Left renal cortex interstitium (tissue), 4 donors: ENCODE data around the gene AFF4. TPM values are rescaled to one million over a fixed set of nuclear protein-coding genes. Genes with fewer than 3 reads are reported as not detected.
"Not testable (repeated sequence)": the region's sequence is repeated elsewhere in the genome, so short reads cannot be mapped to it uniquely, and the experiment has no call there.

ENCODE experiments used
- DNase-seq, 4 donors: peaks; one replicate each; pipeline ENCODE4 v3.0.0-alpha.2; 2013; ENCODE audit warnings: low read depth in 4 of 4, low spot score in 2 of 4, missing footprints in 1 of 4
- polyA plus RNA-seq, 4 donors: library from polyadenylated mRNA; unstranded; fragments of 120-200 nt; gene quantifications; one replicate each; pipeline ENCODE4 v1.2.1, GENCODE V29; 2013; ENCODE audit not compliant: insufficient read length in 4 of 4

AFF4 gene
- polyA plus RNA-seq, 4 donors, result 51.4 to 72.8 (median 59.6) TPM

DNA sequence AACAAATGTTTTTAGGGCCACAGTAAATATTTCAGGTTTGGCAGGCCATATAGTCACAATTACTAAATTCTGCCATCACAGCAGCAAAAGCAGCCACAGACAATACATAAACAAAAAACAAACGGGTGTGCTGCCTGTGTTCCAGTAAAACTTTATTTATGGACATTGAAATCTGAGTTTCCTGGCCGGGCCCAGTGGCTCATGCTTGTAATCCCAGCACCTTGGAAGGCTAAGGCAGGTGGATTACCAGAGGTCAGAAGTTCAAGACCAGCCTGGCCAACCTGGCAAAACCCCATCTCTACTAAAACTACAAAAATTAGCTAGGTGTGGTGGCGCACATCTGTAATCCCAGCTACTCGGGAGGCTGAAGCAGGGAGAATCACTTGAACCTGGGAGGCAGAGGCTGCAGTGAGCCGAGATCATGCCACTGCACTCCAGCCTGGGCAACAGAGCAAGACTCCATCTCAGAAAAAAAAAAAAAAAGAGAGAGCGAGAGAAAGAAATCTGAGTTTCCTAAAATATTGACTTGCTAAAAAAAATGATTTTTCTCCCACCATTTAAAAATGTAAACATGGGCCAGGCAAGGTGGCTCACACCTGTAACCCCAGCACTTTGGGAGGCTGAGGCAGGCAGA lies 7.2 kb downstream of the AFF4 start:
- not testable (repeated sequence) for DNase-seq

DNA sequence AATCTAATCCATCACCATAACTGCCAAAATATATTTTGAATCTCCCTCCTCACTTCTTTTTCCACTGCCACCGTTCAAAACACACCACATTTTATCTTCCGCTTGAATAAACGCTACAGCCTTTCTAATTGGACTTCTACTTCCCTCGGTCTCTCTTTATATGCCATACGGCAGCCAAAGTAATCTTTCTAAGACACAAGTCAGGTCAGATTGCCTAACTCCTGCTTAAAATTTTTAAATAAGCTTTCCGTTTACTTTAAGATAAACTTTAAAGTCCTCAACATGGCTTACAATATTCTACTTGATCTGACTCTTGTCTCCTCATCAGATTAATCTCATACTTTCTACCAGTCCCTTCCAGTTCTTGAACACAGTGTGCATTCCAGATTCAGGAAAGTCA lies 9.7 kb downstream of the AFF4 start:
- DNase-seq, result no peak

GRCh38 chr5:132952829-132953228 lies 10.6 kb downstream of the AFF4 start:
- no peak for DNase-seq

DNA sequence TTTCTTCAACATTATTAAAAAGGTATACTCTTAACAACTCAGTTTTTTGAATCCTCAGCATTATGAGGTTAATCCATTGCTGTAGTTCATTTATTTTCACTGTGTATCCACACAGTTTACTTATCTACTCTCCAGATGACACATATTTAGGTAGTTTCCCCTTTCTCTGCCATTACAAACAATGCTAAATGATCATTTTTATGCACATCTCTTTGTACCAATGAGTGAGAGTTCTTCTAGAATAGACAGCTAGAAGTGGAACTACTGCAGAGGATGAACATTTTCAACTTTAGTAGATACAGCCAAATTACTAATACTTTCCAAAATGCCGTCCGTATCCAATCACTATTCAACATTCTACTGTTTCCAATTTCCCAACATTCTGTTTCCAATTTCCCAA lies 11.5 kb downstream of the AFF4 start:
- no peak for DNase-seq

DNA sequence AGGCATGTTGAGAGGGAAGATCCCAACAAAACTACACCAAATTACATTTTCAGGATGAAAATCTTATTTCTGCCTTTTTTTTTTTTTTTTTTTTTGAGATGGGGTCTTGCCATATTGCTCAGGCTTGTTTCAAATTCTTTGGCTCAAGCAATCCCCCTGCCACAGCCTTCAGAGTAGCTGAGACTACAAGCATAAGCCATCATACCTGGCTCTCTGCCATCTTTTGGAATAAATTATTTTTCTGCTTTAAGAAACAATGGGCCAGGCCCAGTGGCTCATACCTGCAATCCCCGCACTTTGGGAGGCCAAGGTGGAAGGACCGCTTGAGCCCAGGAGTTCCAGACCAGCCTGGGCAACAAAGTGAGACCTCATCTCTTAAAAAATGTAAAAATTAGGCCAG lies 14.3 kb downstream of the AFF4 start:
- DNase-seq, result no peak

DNA sequence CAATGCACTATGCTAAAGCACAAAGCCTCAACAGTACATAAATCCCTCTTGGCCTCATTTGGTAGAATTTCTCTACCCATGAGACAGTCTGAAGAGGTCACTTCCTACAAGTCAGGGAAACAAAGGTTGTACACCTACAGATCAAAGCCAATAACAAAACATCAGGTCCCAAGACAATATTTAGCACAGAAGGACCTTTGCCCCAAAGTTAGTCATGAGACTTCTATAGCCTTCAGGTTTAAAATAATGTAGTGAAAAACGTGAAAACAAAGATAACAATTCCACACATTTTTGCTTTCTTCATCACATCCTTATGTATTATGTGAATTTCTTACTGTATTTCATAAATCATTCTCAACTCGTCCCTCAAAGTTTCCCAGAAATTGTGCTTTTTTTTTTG lies 15.8 kb downstream of the AFF4 start:
- no peak for DNase-seq

DNA sequence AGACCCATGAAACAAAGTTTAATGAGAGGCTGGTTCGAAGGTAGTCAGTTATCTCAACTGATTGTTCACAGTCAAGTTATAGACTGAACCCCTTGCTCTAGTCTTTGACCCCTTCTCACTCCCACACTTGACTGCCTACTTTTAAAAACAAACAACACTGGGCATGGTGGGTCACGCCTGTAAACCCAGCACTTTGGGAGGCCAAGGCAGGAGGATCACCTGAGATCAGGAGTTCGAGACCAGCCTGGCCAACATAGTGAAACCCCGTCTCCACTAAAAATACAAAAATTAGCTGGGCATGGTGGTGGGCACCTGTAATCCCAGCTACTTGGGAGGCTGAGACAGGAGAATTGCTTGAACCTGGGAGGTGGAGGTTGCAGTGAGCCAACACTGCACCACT lies 18.1 kb downstream of the AFF4 start:
- DNase-seq, result not testable (repeated sequence)

GRCh38 chr5:132943362-132944022 lies 19.9 kb downstream of the AFF4 start:
- DNase-seq, result no peak

DNA sequence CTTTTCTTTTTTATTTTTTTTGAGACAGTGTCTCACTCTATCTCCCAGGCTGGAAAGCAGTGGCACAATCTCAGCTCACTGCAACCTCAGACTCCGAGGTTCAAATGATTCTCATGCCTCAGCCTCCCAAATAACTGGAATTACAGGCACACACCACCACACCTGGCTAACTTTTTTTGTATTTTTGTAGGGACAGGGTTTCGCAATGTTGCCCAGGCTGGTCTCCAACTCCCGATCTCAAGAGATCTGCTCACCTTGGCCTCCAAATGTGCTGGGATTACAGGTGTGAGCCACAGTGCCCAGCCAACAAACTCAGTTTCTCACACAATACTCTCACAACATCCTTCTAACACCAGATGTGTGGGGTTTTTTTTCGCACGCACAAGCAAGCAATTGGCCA lies 22.1 kb downstream of the AFF4 start:
- DNase-seq, result no peak

GRCh38 chr5:132928062-132928407 lies 35.4 kb downstream of the AFF4 start:
- DNase-seq, result no peak

- no peak for DNase-seq
These were observed 35.9 kb downstream of the AFF4 start for GRCh38 chr5:132927355-132928061.

GRCh38 chr5:132926437-132926836 lies 37.0 kb downstream of the AFF4 start:
- no peak for DNase-seq

DNA sequence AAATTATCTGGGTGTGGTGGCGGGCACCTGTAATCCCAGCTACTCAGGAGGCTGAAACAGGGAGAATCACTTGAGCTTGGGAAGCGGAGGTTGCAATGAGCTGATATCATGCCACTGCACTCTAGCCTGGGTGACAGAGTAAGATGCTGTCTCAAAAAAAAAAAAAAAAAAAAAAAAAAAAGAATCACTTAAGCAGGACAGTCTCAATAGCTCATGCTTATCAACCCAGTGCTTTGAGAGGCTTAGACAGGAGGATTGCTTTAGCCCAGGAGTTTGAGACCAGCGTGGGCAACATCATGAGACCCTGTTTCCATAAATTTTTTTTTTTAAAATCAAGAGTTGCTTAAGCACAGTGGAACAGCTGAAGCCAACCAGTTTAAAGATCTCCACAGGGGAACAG lies 47.3 kb downstream of the AFF4 start:
- DNase-seq, result no peak

DNA sequence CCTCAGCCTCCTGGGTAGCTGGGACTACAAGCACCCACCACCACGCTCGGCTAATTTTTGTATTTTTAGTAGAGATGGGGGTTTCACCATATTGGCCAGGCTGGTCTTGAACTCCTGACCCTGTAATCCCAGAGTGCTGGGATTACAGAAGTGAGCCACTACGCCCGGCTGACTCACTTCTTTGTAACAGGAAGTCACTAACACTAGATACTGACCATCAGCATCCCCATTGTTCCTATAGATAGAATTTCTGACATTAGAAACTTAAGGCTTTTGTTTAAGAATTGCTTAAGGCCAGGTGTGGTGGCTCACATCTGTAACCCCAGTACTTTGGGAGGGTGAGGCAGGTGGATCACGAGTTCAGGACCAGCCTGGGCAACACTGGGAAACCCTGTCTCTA lies 47.8 kb downstream of the AFF4 start:
- DNase-seq, result no peak

- no peak for DNase-seq
These were observed 53.7 kb downstream of the AFF4 start for GRCh38 chr5:132909702-132910101.

- DNase-seq, result no peak
These were observed 56.3 kb downstream of the AFF4 start for GRCh38 chr5:132907161-132907560.

DNA sequence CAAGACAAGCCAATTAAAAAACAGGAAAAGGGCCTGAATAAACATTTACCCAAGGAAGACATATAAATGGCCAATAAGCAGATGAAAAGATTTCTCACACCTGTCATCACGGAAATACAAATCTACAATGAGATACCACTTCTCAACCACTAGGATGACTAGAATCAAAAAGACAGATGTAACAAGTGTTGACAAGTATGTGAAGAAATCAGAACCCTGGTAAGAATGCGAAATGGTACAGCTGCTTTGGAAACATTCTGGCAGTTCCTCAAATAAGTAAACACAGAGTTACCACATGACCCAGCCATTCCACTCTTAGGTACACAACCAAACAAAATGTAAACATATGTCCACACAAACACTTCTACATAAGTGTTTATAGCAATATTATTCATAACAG lies 57.5 kb downstream of the AFF4 start:
- no peak for DNase-seq

DNA sequence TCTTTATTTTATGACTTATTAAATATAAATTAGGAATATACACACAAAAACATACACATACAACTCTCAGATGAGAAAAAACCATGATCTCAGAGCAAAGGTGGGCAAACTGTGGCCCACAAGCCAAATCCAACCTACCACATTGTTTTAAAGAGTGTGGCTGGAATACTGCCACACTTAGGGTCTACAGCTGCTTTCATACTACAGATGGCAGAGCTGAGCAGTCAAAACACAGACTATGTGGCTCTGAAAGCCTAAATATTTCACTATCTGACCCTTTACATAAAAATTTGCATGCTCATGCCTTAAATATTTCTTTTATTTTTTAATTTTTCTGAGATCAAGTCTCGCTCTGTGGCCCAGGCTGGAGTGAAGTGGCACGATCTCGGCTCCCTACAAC lies 61.7 kb downstream of the AFF4 start:
- no peak for DNase-seq

DNA sequence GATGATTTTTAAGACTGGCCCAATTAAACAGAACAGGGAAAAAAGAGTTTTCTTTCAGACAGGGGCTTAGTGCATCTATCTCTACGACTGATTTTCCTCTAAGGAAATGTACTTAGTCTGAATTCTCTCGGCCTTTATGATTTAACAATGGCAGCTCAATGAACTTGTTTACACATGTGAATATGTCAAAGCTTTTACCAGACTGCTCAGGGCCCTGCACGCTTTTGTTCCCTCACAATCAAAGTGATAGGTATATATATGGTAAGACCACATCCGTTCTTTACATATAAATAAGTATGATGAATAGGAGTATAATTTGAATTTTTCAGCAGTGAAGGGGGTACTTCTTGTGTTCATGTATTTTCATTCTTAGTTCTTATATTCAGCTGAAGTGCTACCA lies 62.4 kb downstream of the AFF4 start:
- DNase-seq, result no peak

GRCh38 chr5:132898094-132898493 lies 65.3 kb downstream of the AFF4 start:
- no peak for DNase-seq

GRCh38 chr5:132896685-132897084 lies 66.7 kb downstream of the AFF4 start:
- no peak for DNase-seq

DNA sequence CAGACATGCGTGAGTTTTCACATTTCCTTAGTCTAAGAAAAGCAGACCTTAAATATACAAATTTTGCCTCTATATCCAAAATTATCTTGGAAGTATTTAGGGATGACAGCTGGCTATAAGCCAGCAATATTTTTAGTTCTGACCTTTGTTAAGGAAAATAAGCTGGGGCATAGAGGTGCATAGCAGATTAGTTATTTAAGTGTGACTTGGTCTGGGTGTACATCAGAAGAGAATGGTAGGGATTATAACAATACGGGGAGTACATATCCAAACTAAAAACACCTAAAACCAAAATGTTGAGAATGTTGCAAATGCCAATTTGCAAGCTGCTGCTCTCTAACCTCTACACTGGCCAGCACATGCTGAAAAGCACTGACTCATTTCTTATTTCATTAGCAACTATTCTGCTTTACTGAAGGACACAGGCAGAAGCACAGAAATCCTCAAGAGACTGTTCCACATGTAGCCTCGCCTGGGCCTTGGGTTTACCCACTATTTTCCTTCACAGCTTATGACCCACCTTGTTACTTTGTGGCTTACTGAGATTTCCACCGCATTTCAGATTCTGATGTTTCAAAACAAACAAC lies 67.6 kb downstream of the AFF4 start:
- DNase-seq, result no peak
